Measurements from ENCODE around the gene MRC1.

DNA sequence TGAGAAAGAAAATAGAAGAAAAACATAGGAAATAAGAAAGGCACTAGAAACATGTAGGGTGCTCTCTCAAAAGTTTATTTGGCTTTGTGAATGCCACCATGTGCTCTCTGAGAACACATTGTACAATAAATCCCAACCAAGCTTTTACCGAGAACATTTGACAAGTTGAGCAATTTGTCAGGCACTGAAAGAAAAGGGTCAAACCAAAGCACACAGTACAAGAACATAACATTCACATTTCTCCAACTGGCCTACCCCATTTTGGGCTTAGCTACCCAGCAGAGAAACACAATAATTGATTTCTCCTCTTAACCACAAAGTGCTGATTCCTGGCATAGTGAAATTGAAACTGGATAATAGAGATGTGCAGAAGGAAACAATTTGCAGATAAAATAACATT, 73.4 kb downstream of the MRC1 start:
- no peak for TF ChIP-seq EZH2 (conservative IDR thresholded peaks at IDR 0.05; ENCODE audit: low read depth, low read length)
- TF ChIP-seq, protein P1, sequence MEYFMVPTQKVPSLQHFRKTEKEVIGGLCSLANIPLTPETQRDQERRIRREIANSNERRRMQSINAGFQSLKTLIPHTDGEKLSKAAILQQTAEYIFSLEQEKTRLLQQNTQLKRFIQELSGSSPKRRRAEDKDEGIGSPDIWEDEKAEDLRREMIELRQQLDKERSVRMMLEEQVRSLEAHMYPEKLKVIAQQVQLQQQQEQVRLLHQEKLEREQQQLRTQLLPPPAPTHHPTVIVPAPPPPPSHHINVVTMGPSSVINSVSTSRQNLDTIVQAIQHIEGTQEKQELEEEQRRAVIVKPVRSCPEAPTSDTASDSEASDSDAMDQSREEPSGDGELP (IDR thresholded peaks at IDR 0.05; ENCODE audit: borderline replicate concordance, low read depth), result no peak
- TF ChIP-seq ZNF7 (CRISPR knock-in tag; IDR thresholded peaks at IDR 0.05), result no peak
- no peak for TF ChIP-seq NR1H2 (CRISPR knock-in tag; IDR thresholded peaks at IDR 0.05; ENCODE audit: borderline replicate concordance, low read depth)
- no peak for TF ChIP-seq MIXL1 (CRISPR knock-in tag; IDR thresholded peaks at IDR 0.05)
- no peak for TF ChIP-seq BCL6 (CRISPR knock-in tag; IDR thresholded peaks at IDR 0.05)
- TF ChIP-seq, protein P2, sequence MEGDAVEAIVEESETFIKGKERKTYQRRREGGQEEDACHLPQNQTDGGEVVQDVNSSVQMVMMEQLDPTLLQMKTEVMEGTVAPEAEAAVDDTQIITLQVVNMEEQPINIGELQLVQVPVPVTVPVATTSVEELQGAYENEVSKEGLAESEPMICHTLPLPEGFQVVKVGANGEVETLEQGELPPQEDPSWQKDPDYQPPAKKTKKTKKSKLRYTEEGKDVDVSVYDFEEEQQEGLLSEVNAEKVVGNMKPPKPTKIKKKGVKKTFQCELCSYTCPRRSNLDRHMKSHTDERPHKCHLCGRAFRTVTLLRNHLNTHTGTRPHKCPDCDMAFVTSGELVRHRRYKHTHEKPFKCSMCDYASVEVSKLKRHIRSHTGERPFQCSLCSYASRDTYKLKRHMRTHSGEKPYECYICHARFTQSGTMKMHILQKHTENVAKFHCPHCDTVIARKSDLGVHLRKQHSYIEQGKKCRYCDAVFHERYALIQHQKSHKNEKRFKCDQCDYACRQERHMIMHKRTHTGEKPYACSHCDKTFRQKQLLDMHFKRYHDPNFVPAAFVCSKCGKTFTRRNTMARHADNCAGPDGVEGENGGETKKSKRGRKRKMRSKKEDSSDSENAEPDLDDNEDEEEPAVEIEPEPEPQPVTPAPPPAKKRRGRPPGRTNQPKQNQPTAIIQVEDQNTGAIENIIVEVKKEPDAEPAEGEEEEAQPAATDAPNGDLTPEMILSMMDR (CRISPR knock-in tag; IDR thresholded peaks at IDR 0.05), result no peak
- TF ChIP-seq, protein P3, sequence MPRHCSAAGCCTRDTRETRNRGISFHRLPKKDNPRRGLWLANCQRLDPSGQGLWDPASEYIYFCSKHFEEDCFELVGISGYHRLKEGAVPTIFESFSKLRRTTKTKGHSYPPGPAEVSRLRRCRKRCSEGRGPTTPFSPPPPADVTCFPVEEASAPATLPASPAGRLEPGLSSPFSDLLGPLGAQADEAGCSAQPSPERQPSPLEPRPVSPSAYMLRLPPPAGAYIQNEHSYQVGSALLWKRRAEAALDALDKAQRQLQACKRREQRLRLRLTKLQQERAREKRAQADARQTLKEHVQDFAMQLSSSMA (CRISPR knock-in tag; IDR thresholded peaks at IDR 0.05), result no peak
- TF ChIP-seq, protein P4, sequence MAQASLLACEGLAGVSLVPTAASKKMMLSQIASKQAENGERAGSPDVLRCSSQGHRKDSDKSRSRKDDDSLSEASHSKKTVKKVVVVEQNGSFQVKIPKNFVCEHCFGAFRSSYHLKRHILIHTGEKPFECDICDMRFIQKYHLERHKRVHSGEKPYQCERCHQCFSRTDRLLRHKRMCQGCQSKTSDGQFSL (CRISPR knock-in tag; IDR thresholded peaks at IDR 0.05), result no peak
- TF ChIP-seq ZNF501 (CRISPR knock-in tag; IDR thresholded peaks at IDR 0.05), result no peak
- no peak for TF ChIP-seq POLR2AphosphoS5 (IDR thresholded peaks at IDR 0.05; ENCODE audit: low read depth, low read length)
- TF ChIP-seq EP300 (IDR thresholded peaks at IDR 0.05; ENCODE audit: low read depth in 2 of 2, low read length in 2 of 2), result no peak
- TF ChIP-seq EP300 (CRISPR knock-in tag; IDR thresholded peaks at IDR 0.05; ENCODE audit: borderline replicate concordance), result no peak
- TF ChIP-seq ATF4 (CRISPR knock-in tag; IDR thresholded peaks at IDR 0.05), result no peak

Data from HepG2 (cell line).